Measurements from ENCODE around the gene RGL3.

RGL3 gene

GRCh38 chr19:11399667-11400066, 19.4 kb downstream of the RGL3 start:
- Histone ChIP-seq H2BK12ac (ENCODE audit: low read length) (no peak overlapping the region), H3K9ac (ENCODE audit: low read length) (no peak overlapping the region), H3K36me3 (ENCODE audit: control insufficient read depth in 1 of 2, insufficient read depth in 2 of 2, low read length in 2 of 2) (peaks cover 32 to 33% of the 10 kb centered on the region in 2 experiments), H3K4me3 (ENCODE audit: low read depth, low read length) (no peak overlapping the region), H4K91ac (ENCODE audit: low read depth, low read length) (no peak overlapping the region), H3K4ac (ENCODE audit: low read depth, low read length) (no peak overlapping the region), H2BK5ac (ENCODE audit: low read depth, low read length, poor library complexity) (no peak overlapping the region), H3K18ac (ENCODE audit: low read length) (no peak overlapping the region), H2BK120ac (ENCODE audit: insufficient read depth, low read length, poor library complexity) (no peak overlapping the region), H2AK5ac (ENCODE audit: low read length) (no peak overlapping the region), H2AFZ (ENCODE audit: insufficient read depth, low read length, poor library complexity) (no peak overlapping the region), H4K12ac (ENCODE audit: low read depth, low read length) (no peak overlapping the region), H3K79me1 (ENCODE audit: low read length) (no peaks in the 10 kb centered on the region), H3K79me2 (ENCODE audit: control insufficient read depth, insufficient read depth, low read length, poor library complexity) (no peaks in the 10 kb centered on the region), H3K27ac (ENCODE audit: low read depth, low read length) (no peak overlapping the region), H3K14ac (ENCODE audit: low read length) (no peak overlapping the region), H3K9me3 (ENCODE audit: insufficient read depth, low read depth, low read length) (no peaks in the 10 kb centered on the region), H3K4me1 (ENCODE audit: control insufficient read depth in 1 of 2, insufficient read depth in 2 of 2, low read length in 2 of 2) (no peaks in the 10 kb centered on the region), H4K8ac (ENCODE audit: low read depth, low read length) (no peak overlapping the region), H3K4me2 (ENCODE audit: low read length) (no peak overlapping the region), H3K23ac (ENCODE audit: low read length) (no peak overlapping the region), H3K27me3 (ENCODE audit: insufficient read depth, low read length) (no peaks in the 10 kb centered on the region)
- WGBS (ENCODE audit: extremely low coverage, insufficient coverage, insufficient read length): no CpG with 5 or more reads among the region's 9 CpGs
- DNase-seq: no peak

- Histone ChIP-seq H3K4me3 (ENCODE audit: low read depth, low read length) (no peak overlapping the region), H3K4me1 (ENCODE audit: control insufficient read depth in 1 of 2, insufficient read depth in 2 of 2, low read length in 2 of 2) (no peaks in the 10 kb centered on the region), H4K8ac (ENCODE audit: low read depth, low read length) (no peak overlapping the region), H3K14ac (ENCODE audit: low read length) (no peak overlapping the region), H3K4ac (ENCODE audit: low read depth, low read length) (no peak overlapping the region), H2BK12ac (ENCODE audit: low read length) (no peak overlapping the region), H3K36me3 (ENCODE audit: control insufficient read depth in 1 of 2, insufficient read depth in 2 of 2, low read length in 2 of 2) (peaks cover 23 to 26% of the 10 kb centered on the region in 2 experiments), H2BK5ac (ENCODE audit: low read depth, low read length, poor library complexity) (no peak overlapping the region), H3K4me2 (ENCODE audit: low read length) (no peak overlapping the region), H3K27ac (ENCODE audit: low read depth, low read length) (no peak overlapping the region), H3K9me3 (ENCODE audit: insufficient read depth, low read depth, low read length) (no peaks in the 10 kb centered on the region), H3K23ac (ENCODE audit: low read length) (no peak overlapping the region), H3K18ac (ENCODE audit: low read length) (no peak overlapping the region), H3K79me2 (ENCODE audit: control insufficient read depth, insufficient read depth, low read length, poor library complexity) (no peaks in the 10 kb centered on the region), H4K91ac (ENCODE audit: low read depth, low read length) (no peak overlapping the region), H2AK5ac (ENCODE audit: low read length) (no peak overlapping the region), H2BK120ac (ENCODE audit: insufficient read depth, low read length, poor library complexity) (no peak overlapping the region), H3K9ac (ENCODE audit: low read length) (no peak overlapping the region), H3K79me1 (ENCODE audit: low read length) (no peaks in the 10 kb centered on the region), H3K27me3 (ENCODE audit: insufficient read depth, low read length) (no peaks in the 10 kb centered on the region), H4K12ac (ENCODE audit: low read depth, low read length) (no peak overlapping the region), H2AFZ (ENCODE audit: insufficient read depth, low read length, poor library complexity) (no peak overlapping the region)
- no peak for DNase-seq
- no CpG with 5 or more reads among the region's 22 CpGs for WGBS (ENCODE audit: extremely low coverage, insufficient coverage, insufficient read length)
Measured at GRCh38 chr19:11397089-11397610, 22.0 kb downstream of the RGL3 start.

GRCh38 chr19:11390933-11391680, 28.0 kb downstream of the RGL3 start:
- Histone ChIP-seq H4K91ac (ENCODE audit: low read depth, low read length) (no peak overlapping the region), H3K18ac (ENCODE audit: low read length) (no peak overlapping the region), H3K14ac (ENCODE audit: low read length) (no peak overlapping the region), H3K79me2 (ENCODE audit: control insufficient read depth, insufficient read depth, low read length, poor library complexity) (no peaks in the 10 kb centered on the region), H2AFZ (ENCODE audit: insufficient read depth, low read length, poor library complexity) (no peak overlapping the region), H3K4me1 (ENCODE audit: control insufficient read depth in 1 of 2, insufficient read depth in 2 of 2, low read length in 2 of 2) (no peaks in the 10 kb centered on the region), H2BK120ac (ENCODE audit: insufficient read depth, low read length, poor library complexity) (no peak overlapping the region), H3K23ac (ENCODE audit: low read length) (no peak overlapping the region), H4K12ac (ENCODE audit: low read depth, low read length) (no peak overlapping the region), H2BK5ac (ENCODE audit: low read depth, low read length, poor library complexity) (no peak overlapping the region), H3K9me3 (ENCODE audit: insufficient read depth, low read depth, low read length) (no peaks in the 10 kb centered on the region), H3K4me2 (ENCODE audit: low read length) (no peak overlapping the region), H2AK5ac (ENCODE audit: low read length) (no peak overlapping the region), H3K27me3 (ENCODE audit: insufficient read depth, low read length) (no peaks in the 10 kb centered on the region), H3K9ac (ENCODE audit: low read length) (no peak overlapping the region), H3K79me1 (ENCODE audit: low read length) (no peaks in the 10 kb centered on the region), H2BK12ac (ENCODE audit: low read length) (no peak overlapping the region), H3K4me3 (ENCODE audit: low read depth, low read length) (no peak overlapping the region), H4K8ac (ENCODE audit: low read depth, low read length) (no peak overlapping the region), H3K27ac (ENCODE audit: low read depth, low read length) (no peak overlapping the region), H3K4ac (ENCODE audit: low read depth, low read length) (no peak overlapping the region), H3K36me3 (ENCODE audit: control insufficient read depth in 1 of 2, insufficient read depth in 2 of 2, low read length in 2 of 2) (peaks cover 0 to 3% of the 10 kb centered on the region in 2 experiments)
- no peak for DNase-seq
- WGBS (ENCODE audit: extremely low coverage, insufficient coverage, insufficient read length): no CpG with 5 or more reads among the region's 4 CpGs

GRCh38 chr19:11390359-11390758, 28.8 kb downstream of the RGL3 start:
- no peak overlapping the region for H3K9ac ChIP-seq (ENCODE audit: low read length)
- H2AFZ ChIP-seq (ENCODE audit: insufficient read depth, low read length, poor library complexity): no peak overlapping the region
- no peak overlapping the region for H3K4ac ChIP-seq (ENCODE audit: low read depth, low read length)
- no peak overlapping the region for H3K4me3 ChIP-seq (ENCODE audit: low read depth, low read length)
- H3K79me2 ChIP-seq (ENCODE audit: control insufficient read depth, insufficient read depth, low read length, poor library complexity): no peaks in the 10 kb centered on the region
- H3K4me1 ChIP-seq (ENCODE audit: control insufficient read depth in 1 of 2, insufficient read depth in 2 of 2, low read length in 2 of 2): no peaks in the 10 kb centered on the region
- H4K12ac ChIP-seq (ENCODE audit: low read depth, low read length): no peak overlapping the region
- H3K14ac ChIP-seq (ENCODE audit: low read length): no peak overlapping the region
- no peak overlapping the region for H2AK5ac ChIP-seq (ENCODE audit: low read length)
- H3K79me1 ChIP-seq (ENCODE audit: low read length): no peaks in the 10 kb centered on the region
- H3K27ac ChIP-seq (ENCODE audit: low read depth, low read length): no peak overlapping the region
- no peaks in the 10 kb centered on the region for H3K9me3 ChIP-seq (ENCODE audit: insufficient read depth, low read depth, low read length)
- H2BK12ac ChIP-seq (ENCODE audit: low read length): no peak overlapping the region
- no peak overlapping the region for H4K91ac ChIP-seq (ENCODE audit: low read depth, low read length)
- no peak overlapping the region for H3K4me2 ChIP-seq (ENCODE audit: low read length)
- H2BK120ac ChIP-seq (ENCODE audit: insufficient read depth, low read length, poor library complexity): no peak overlapping the region
- DNase-seq: no peak
- H3K36me3 ChIP-seq (ENCODE audit: control insufficient read depth in 1 of 2, insufficient read depth in 2 of 2, low read length in 2 of 2): peaks cover 0 to 3% of the 10 kb centered on the region in 2 experiments
- H3K23ac ChIP-seq (ENCODE audit: low read length): no peak overlapping the region
- no CpG with 5 or more reads among the region's 2 CpGs for WGBS (ENCODE audit: extremely low coverage, insufficient coverage, insufficient read length)
- H2BK5ac ChIP-seq (ENCODE audit: low read depth, low read length, poor library complexity): no peak overlapping the region
- H4K8ac ChIP-seq (ENCODE audit: low read depth, low read length): no peak overlapping the region
- no peak overlapping the region for H3K18ac ChIP-seq (ENCODE audit: low read length)
- H3K27me3 ChIP-seq (ENCODE audit: insufficient read depth, low read length): no peaks in the 10 kb centered on the region

Measured in trophoblast cell (in vitro differentiated cells and primary cell).